IMR-90 (cell line): ENCODE measurements around the gene TOR1AIP2. TPM values are rescaled to one million over a fixed set of nuclear protein-coding genes. Genes with fewer than 3 reads are reported as not detected.

Experiments used
- ATAC-seq: fragments of 200-7000 bp; cut with Tn5 transposase; 2 replicates; pipeline ENCODE4 v1.9.1; 2020; ENCODE audit warnings: low read depth, mild to moderate bottlenecking, moderate library complexity
- BruUV-seq: library from RNA; stranded (reverse); fragments of 400-500 nt; replicated peaks from 2 replicates; lab custom pipeline; 2021; lab: Mats Ljungman, UMichigan
- CTCF ChIA-PET: fragments of 300-600 bp; formaldehyde crosslinking; extraction: SDS; loops from one replicate; lab custom pipeline; 2021; ENCODE audit warnings: antibody characterized with exemption; lab: Yijun Ruan, JAX
- POLR2A ChIA-PET: fragments of 300-600 bp; sonication (Branson Sonifier 250); formaldehyde crosslinking; loops from one replicate; lab custom pipeline; 2022; ENCODE audit warnings: antibody characterized with exemption; ENCODE audit not compliant: unreplicated experiment; lab: Charles Lee
- DNase-seq: peaks from one replicate; pipeline ENCODE4 v3.0.0; 2013
- H2AFZ ChIP-seq: replicated peaks from 2 replicates; pipeline ENCODE3; 2013; ENCODE audit warnings: low read length, mild to moderate bottlenecking; ENCODE audit not compliant: poor library complexity
- H2AK5ac ChIP-seq: 2 replicates; pipeline ENCODE4 v1.6.1; 2013; ENCODE audit warnings: low read depth, low read length, inconsistent platforms
- H2AK9ac ChIP-seq: replicated peaks from 2 replicates; pipeline ENCODE3; 2013; ENCODE audit warnings: mild to moderate bottlenecking, low read depth, low read length, moderate library complexity; ENCODE audit not compliant: poor library complexity
- H2BK120ac ChIP-seq: 2 replicates; pipeline ENCODE4 v1.6.1; 2013; ENCODE audit warnings: low read depth, low read length, inconsistent platforms
- H2BK15ac ChIP-seq: 3 replicates; pipeline ENCODE4 v1.6.1; 2013; ENCODE audit warnings: low read depth, low read length, inconsistent platforms
- H2BK20ac ChIP-seq: 2 replicates; pipeline ENCODE4 v1.6.1; 2013; ENCODE audit warnings: low read depth, mild to moderate bottlenecking, inconsistent platforms, low read length, moderate library complexity
- H2BK5ac ChIP-seq: 2 replicates; pipeline ENCODE4 v1.6.1; 2013; ENCODE audit warnings: mild to moderate bottlenecking, low read depth, low read length, inconsistent platforms; ENCODE audit not compliant: poor library complexity, severe bottlenecking
- H3K14ac ChIP-seq: replicated peaks from 2 replicates; pipeline ENCODE4 v1.6.1; 2013; ENCODE audit warnings: low read depth, low read length, inconsistent platforms
- H3K18ac ChIP-seq: 2 replicates; pipeline ENCODE4 v1.6.1; 2013; ENCODE audit warnings: low read depth, low read length, control low read depth
- H3K23ac ChIP-seq: 2 replicates; pipeline ENCODE4 v1.6.1; 2013; ENCODE audit warnings: low read depth, low read length, inconsistent platforms
- H3K27ac ChIP-seq: 2 replicates; pipeline ENCODE4 v1.5.1; 2013; ENCODE audit warnings: mild to moderate bottlenecking, control low read depth, low read length; ENCODE audit not compliant: insufficient read depth
- H3K27me3 ChIP-seq: 2 replicates; pipeline ENCODE4 v1.6.1; 2013; ENCODE audit warnings: low read length; ENCODE audit not compliant: control insufficient read depth, insufficient read depth
- H3K36me3 ChIP-seq: 2 replicates; pipeline ENCODE4 v1.6.1; 2013; ENCODE audit warnings: low read length, mixed read lengths; ENCODE audit not compliant: control insufficient read depth, insufficient read depth
- H3K4ac ChIP-seq: 2 replicates; pipeline ENCODE4 v1.6.1; 2013; ENCODE audit warnings: low read depth, low read length, inconsistent platforms
- H3K4me1 ChIP-seq: 2 replicates; pipeline ENCODE4 v1.6.1; 2013; ENCODE audit warnings: low read length, mixed read lengths; ENCODE audit not compliant: control insufficient read depth, insufficient read depth
- H3K4me2 ChIP-seq: 2 replicates; pipeline ENCODE4 v1.6.1; 2013; ENCODE audit warnings: low read depth, mild to moderate bottlenecking, control low read depth, low read length, moderate library complexity
- H3K4me3 ChIP-seq: 2 replicates; pipeline ENCODE4 v1.5.1; 2013; ENCODE audit warnings: low read depth, mild to moderate bottlenecking, control low read depth, low read length, moderate library complexity; ENCODE audit not compliant: insufficient read depth
- H3K56ac ChIP-seq: 2 replicates; pipeline ENCODE4 v1.6.1; 2013; ENCODE audit warnings: low read length, inconsistent platforms; ENCODE audit not compliant: insufficient read depth; ENCODE audit errors: extremely low read depth
- H3K79me1 ChIP-seq, 2 experiments: 2 replicates each; pipeline ENCODE4 v1.6.1; 2013; ENCODE audit warnings: low read length in 2 of 2, inconsistent platforms in 1 of 2, low read depth in 1 of 2
- H3K9ac ChIP-seq: 2 replicates; pipeline ENCODE4 v1.6.1; 2013; ENCODE audit warnings: low read depth, low read length, control low read depth
- H3K9me1 ChIP-seq: 2 replicates; pipeline ENCODE4 v1.6.1; 2013; ENCODE audit warnings: low read length, inconsistent platforms; ENCODE audit not compliant: insufficient read depth
- H3K9me3 ChIP-seq: 2 replicates; pipeline ENCODE4 v1.6.1; 2013; ENCODE audit warnings: low read length; ENCODE audit not compliant: control insufficient read depth, insufficient read depth
- H4K20me1 ChIP-seq: 2 replicates; pipeline ENCODE4 v1.6.1; 2013; ENCODE audit warnings: low read length, inconsistent platforms; ENCODE audit not compliant: insufficient read depth
- H4K5ac ChIP-seq: 2 replicates; pipeline ENCODE4 v1.6.1; 2013; ENCODE audit warnings: mild to moderate bottlenecking, low read depth, low read length, control low read depth
- H4K8ac ChIP-seq, 2 experiments: 2 replicates each; pipeline ENCODE4 v1.6.1; 2013; ENCODE audit warnings: low read depth in 2 of 2, low read length in 2 of 2, control low read depth in 1 of 2, inconsistent platforms in 1 of 2
- H4K91ac ChIP-seq: 2 replicates; pipeline ENCODE4 v1.6.1; 2013; ENCODE audit warnings: low read depth, low read length, inconsistent platforms; ENCODE audit not compliant: insufficient read depth
- BHLHE40 ChIP-seq: fragments of 150-350 bp; IDR thresholded peaks from 2 replicates; pipeline ENCODE4 v1.6.1; 2016; ENCODE audit warnings: mild to moderate bottlenecking, low read depth, low read length
- CEBPB ChIP-seq: IDR thresholded peaks from 2 replicates; pipeline ENCODE4 v1.6.1; 2012; ENCODE audit warnings: low read depth, low read length, improper control_type of control experiment
- CHD1 ChIP-seq: IDR thresholded peaks from 2 replicates; pipeline ENCODE4 v1.6.1; 2012; ENCODE audit warnings: low read depth, low read length, improper control_type of control experiment
- CTCF ChIP-seq: conservative IDR thresholded peaks from 2 replicates; pipeline ENCODE4 v1.5.1; 2012; ENCODE audit warnings: mild to moderate bottlenecking, low read depth, low read length, improper control_type of control experiment
- ELK1 ChIP-seq: fragments of 150-350 bp; IDR thresholded peaks from 2 replicates; pipeline ENCODE4 v1.6.1; 2016; ENCODE audit warnings: low read depth, mild to moderate bottlenecking, low read length, moderate library complexity, borderline replicate concordance
- MAZ ChIP-seq: IDR thresholded peaks from 2 replicates; pipeline ENCODE4 v1.6.1; 2012; ENCODE audit warnings: low read depth, mild to moderate bottlenecking, low read length, improper control_type of control experiment, moderate library complexity, borderline replicate concordance
- NFE2L2 ChIP-seq: fragments of 150-350 bp; IDR thresholded peaks from 2 replicates; pipeline ENCODE4 v1.6.1; 2016; ENCODE audit warnings: low read depth, mild to moderate bottlenecking, low read length
- POLR2A ChIP-seq: IDR thresholded peaks from 2 replicates; pipeline ENCODE4 v1.6.1; 2012; ENCODE audit warnings: mild to moderate bottlenecking, low read depth, low read length
- RFX5 ChIP-seq: IDR thresholded peaks from 2 replicates; pipeline ENCODE4 v1.8.0; 2012; ENCODE audit warnings: low read depth, mild to moderate bottlenecking, low read length, moderate library complexity
- SMC3 ChIP-seq: fragments of 150-350 bp; IDR thresholded peaks from 2 replicates; pipeline ENCODE4 v1.6.1; 2016; ENCODE audit warnings: low read depth, mild to moderate bottlenecking, antibody characterized with exemption, low read length, moderate library complexity
- WGBS, 2 experiments: methylation state at CpG; one replicate each; pipeline versions ENCODE4 v1.1.5 to v1.1.7; 2013; ENCODE audit warnings: missing lambda C conversion rate in 2 of 2; ENCODE audit not compliant: insufficient read length in 1 of 2; ENCODE audit errors: extremely low coverage in 2 of 2; 5-methylcytosine and 5-hydroxymethylcytosine counted together
- dilution Hi-C: fragments of 300-500 bp; cut with HindIII; formaldehyde crosslinking; loops from one replicate; pipeline ENCODE4 v1.14.3; 2018; ENCODE audit warnings: low sequenced_read_pairs; ENCODE audit not compliant: unreplicated experiment
- in situ Hi-C: fragments of 300-500 bp; cut with MboI; formaldehyde crosslinking; loops from 3 replicates; pipeline ENCODE4 v1.14.3; 2019; ENCODE audit warnings: low sequenced_read_pairs, inconsistent platforms, mixed read lengths
- intact Hi-C: fragments of 100-400 bp; cut with micrococcal nuclease; formaldehyde crosslinking; loops from 2 replicates; pipeline ENCODE4 v1.10.0; 2022
- polyA plus RNA-seq, 3 experiments: library from polyadenylated mRNA; depleted of rRNA; stranded (reverse); fragments of >200 nt; gene quantifications; 2 replicates each; pipeline ENCODE4 v1.2.3, GENCODE V29; 2012; ENCODE audit warnings: low replicate concordance in 1 of 3
- total RNA-seq: library from RNA; depleted of rRNA; stranded (reverse); fragments of >200 nt; gene quantifications from 2 replicates; pipeline ENCODE4 v1.2.3, GENCODE V29; 2012

Gene TOR1AIP2
- total and polyA plus RNA-seq, 2 of the 4 experiments (the other 2 are of a cell fraction), result 20.7 to 85.0 TPM

GRCh38 chr1:179805291-179806195 lies 72.1 kb downstream of the TOR1AIP2 start:
- H3K27me3 ChIP-seq, result peaks cover 40% of the 10 kb centered on the region
- intact Hi-C loops (loop anchor here (5.0 kb wide), 1 partner anchor 53 kb away; no protein-coding TSS in a partner anchor), in situ Hi-C loops (loop anchor here (25.0 kb wide), 1 partner anchor 568 kb away; the partner anchor contains the start of gene ABL2), dilution Hi-C loops (no loop called here)
- H4K5ac ChIP-seq, result no peak overlapping the region
- H3K9me1 ChIP-seq, result no peaks in the 10 kb centered on the region
- H4K91ac ChIP-seq, result no peak overlapping the region
- H4K8ac ChIP-seq, result no peak overlapping the region
- no peaks in the 10 kb centered on the region for H3K36me3 ChIP-seq
- H4K20me1 ChIP-seq, result no peaks in the 10 kb centered on the region
- H2AK5ac ChIP-seq, result no peak overlapping the region
- no peak overlapping the region for H3K27ac ChIP-seq
- H2BK15ac ChIP-seq, result peak overlapping the region; percentile 2; the same call in 1 of the 3 replicates
- H3K18ac ChIP-seq, result no peak overlapping the region
- H3K4me1 ChIP-seq, result peaks cover 9% of the 10 kb centered on the region
- no peak overlapping the region for H3K9ac ChIP-seq
- H2AK9ac ChIP-seq, result no peak overlapping the region
- TF ChIP-seq CTCF (no peak), NFE2L2 (no peak), CHD1 (no peak), BHLHE40 (no peak), ELK1 (no peak), RFX5 (no peak), POLR2A (no peak), SMC3 (no peak), CEBPB (no peak), MAZ (no peak)
- no peak overlapping the region for H2BK20ac ChIP-seq
- 80% methylated on average over 1 of the region's 19 CpGs; no CpG with 5 or more reads in 1 of the 2 experiments for WGBS, 2 experiments
- H2BK5ac ChIP-seq, result no peak overlapping the region
- H3K4me3 ChIP-seq, result no peak overlapping the region
- BruUV-seq, result no TSS peak
- DNase-seq, result no peak
- ChIA-PET CTCF (interaction anchor here (1.3 kb wide), 2 partner anchors 9 to 99 kb away, joined by 5 to 8 read pairs; no protein-coding TSS in a partner anchor), POLR2A (no interaction called here)
- no peak overlapping the region for H3K56ac ChIP-seq
- H3K23ac ChIP-seq, result no peak overlapping the region
- no peak overlapping the region for H3K4me2 ChIP-seq
- H2AFZ ChIP-seq, result no peak overlapping the region
- H3K79me1 ChIP-seq, result no peaks in the 10 kb centered on the region
- no peaks in the 10 kb centered on the region for H3K9me3 ChIP-seq
- H3K4ac ChIP-seq, result no peak overlapping the region
- no peak overlapping the region for H3K14ac ChIP-seq
- no peak for ATAC-seq
- H2BK120ac ChIP-seq, result no peak overlapping the region
